Esophagus squamous epithelium (tissue), 5 donors: ENCODE measurements around the gene KANSL1. TPM values are rescaled to one million over a fixed set of nuclear protein-coding genes. Genes with fewer than 3 reads are reported as not detected.

Source experiments
- DNase-seq: peaks from one replicate; lab custom pipeline; 2025; lab: John Stamatoyannopoulos, UW
- H3K27ac ChIP-seq, 4 donors: fragments of 200-600 bp; sonication (generic); one replicate each; pipeline ENCODE4 v1.5.1; 2016 to 2019; ENCODE audit warnings: mild to moderate bottlenecking in 1 of 4
- H3K27me3 ChIP-seq, 4 donors: fragments of 200-600 bp; sonication (generic); 1 replicate in 3 of 4; 2 replicates in 1 of 4; pipeline versions ENCODE4 v1.5.1 to v1.6.0; 2017 to 2021; ENCODE audit warnings: antibody characterized with exemption in 1 of 4
- H3K36me3 ChIP-seq, 3 donors: fragments of 200-600 bp; sonication (generic); one replicate each; pipeline ENCODE4 v1.5.1; 2016 to 2019
- H3K4me1 ChIP-seq, 3 donors: fragments of 200-600 bp; sonication (generic); one replicate each; pipeline ENCODE4 v1.5.1; 2017 to 2019
- H3K4me3 ChIP-seq, 4 donors: fragments of 200-600 bp; sonication (generic); 1 replicate in 3 of 4; 2 replicates in 1 of 4; pipeline ENCODE4 v1.5.1; 2016 to 2019; ENCODE audit warnings: mild to moderate bottlenecking in 2 of 4, moderate library complexity in 1 of 4
- H3K9me3 ChIP-seq, 3 donors: fragments of 200-600 bp; sonication (generic); one replicate each; pipeline ENCODE4 v1.5.1; 2016 to 2019
- POLR2A ChIP-seq, 4 donors: fragments of 450-650 bp; IDR thresholded peaks; one replicate each; pipeline ENCODE4 v1.6.1; 2017; ENCODE audit warnings: antibody characterized with exemption in 4 of 4, mild to moderate bottlenecking in 4 of 4, moderate library complexity in 3 of 4
- WGBS, 2 donors: methylation state at CpG; one replicate each; pipeline ENCODE4 v1.1.5; 2018; 5-methylcytosine and 5-hydroxymethylcytosine counted together
- intact Hi-C: fragments of 100-400 bp; cut with DNase I; formaldehyde crosslinking; loops from one replicate; pipeline ENCODE4 v1.15.0; 2022
- total RNA-seq, 4 donors: library from RNA; depleted of rRNA; stranded (reverse); fragments of >200 nt; gene quantifications; one replicate each; pipeline ENCODE4 v1.1.0, GENCODE V29; 2016
- TF ChIP-seq, protein P1 (sequence below), 6 experiments: fragments of 450-650 bp in 4 of 6; fragments of 200-600 bp in 2 of 6; sonication (generic) in 2 of 6; IDR thresholded peaks; one replicate each; pipeline ENCODE4 v1.5.1; 2016 to 2019; ENCODE audit warnings: antibody characterized with exemption in 6 of 6, mild to moderate bottlenecking in 4 of 6, moderate library complexity in 4 of 6
- donor health status: DM: yes; HTN: yes; CAD: no.

KANSL1 gene
- total RNA-seq, 4 donors from 2014 or later, result 31.0 to 79.0 (median 51.8) TPM

GRCh38 chr17:46039592-46040186, 153.5 kb downstream of the KANSL1 start:
- TF ChIP-seq POLR2A (IDR thresholded peaks at IDR 0.05), result no peak
- TF ChIP-seq, protein P1, sequence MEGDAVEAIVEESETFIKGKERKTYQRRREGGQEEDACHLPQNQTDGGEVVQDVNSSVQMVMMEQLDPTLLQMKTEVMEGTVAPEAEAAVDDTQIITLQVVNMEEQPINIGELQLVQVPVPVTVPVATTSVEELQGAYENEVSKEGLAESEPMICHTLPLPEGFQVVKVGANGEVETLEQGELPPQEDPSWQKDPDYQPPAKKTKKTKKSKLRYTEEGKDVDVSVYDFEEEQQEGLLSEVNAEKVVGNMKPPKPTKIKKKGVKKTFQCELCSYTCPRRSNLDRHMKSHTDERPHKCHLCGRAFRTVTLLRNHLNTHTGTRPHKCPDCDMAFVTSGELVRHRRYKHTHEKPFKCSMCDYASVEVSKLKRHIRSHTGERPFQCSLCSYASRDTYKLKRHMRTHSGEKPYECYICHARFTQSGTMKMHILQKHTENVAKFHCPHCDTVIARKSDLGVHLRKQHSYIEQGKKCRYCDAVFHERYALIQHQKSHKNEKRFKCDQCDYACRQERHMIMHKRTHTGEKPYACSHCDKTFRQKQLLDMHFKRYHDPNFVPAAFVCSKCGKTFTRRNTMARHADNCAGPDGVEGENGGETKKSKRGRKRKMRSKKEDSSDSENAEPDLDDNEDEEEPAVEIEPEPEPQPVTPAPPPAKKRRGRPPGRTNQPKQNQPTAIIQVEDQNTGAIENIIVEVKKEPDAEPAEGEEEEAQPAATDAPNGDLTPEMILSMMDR (IDR thresholded peaks at IDR 0.05), result no peak
- WGBS, 2 donors, result 54 to 64% methylated on average over 5 of the region's 5 CpGs
- Histone ChIP-seq H3K27ac (no peak overlapping the region), H3K9me3 (no peaks in the 10 kb centered on the region), H3K27me3 (no peaks in the 10 kb centered on the region), H3K4me3 (no peak overlapping the region), H3K36me3 (peaks cover 15 to 94% (median 38%) of the 10 kb centered on the region in 3 donors), H3K4me1 (peaks cover 0 to 23% (median 10%) of the 10 kb centered on the region in 3 donors)
- no peak for DNase-seq
- intact Hi-C loops, result loop anchor here (5.0 kb wide), 1 partner anchor 153 kb away; the partner anchor contains the start of gene KANSL1

DNA sequence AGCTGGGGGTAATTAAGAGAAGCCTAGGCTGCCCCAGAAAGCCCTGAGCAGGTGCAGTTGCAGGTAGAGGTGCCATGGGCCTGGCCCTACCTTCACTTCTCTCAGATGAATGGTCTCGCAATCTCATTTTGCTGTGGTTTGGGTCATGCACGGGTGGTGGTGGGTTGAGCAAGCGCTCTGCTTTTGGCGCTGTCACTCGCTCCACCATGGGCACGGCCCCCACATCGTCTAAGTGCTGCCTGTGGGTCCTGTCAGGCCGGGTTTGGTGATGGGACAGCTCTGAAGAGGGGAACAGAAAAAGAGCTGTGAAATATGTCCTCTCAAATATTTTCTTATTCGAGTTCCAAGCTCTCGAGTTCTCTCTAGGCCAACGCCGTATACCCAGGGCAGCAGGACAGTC, 154.3 kb downstream of the KANSL1 start:
- Histone ChIP-seq H3K4me3 (no peak overlapping the region), H3K27ac (no peak overlapping the region), H3K9me3 (no peaks in the 10 kb centered on the region), H3K27me3 (no peaks in the 10 kb centered on the region), H3K4me1 (peaks cover 0 to 16% (median 3%) of the 10 kb centered on the region in 3 donors), H3K36me3 (peaks cover 15 to 100% (median 46%) of the 10 kb centered on the region in 3 donors)
- intact Hi-C loops, result no loop called here
- TF ChIP-seq POLR2A (IDR thresholded peaks at IDR 0.05), result no peak
- TF ChIP-seq, protein P1 (IDR thresholded peaks at IDR 0.05), result no peak
- no peak for DNase-seq
- 90% methylated on average over 9 of the region's 12 CpGs; no CpG with 5 or more reads in 1 of the 2 donors for WGBS, 2 donors

GRCh38 chr17:46038414-46038813, 154.8 kb downstream of the KANSL1 start:
- WGBS, 2 donors, result 92 to 94% methylated on average over 5 to 6 of the region's 6 CpGs
- H3K4me3 ChIP-seq, result no peak overlapping the region
- H3K4me1 ChIP-seq, result peaks cover 0 to 11% (median 0%) of the 10 kb centered on the region in 3 donors
- H3K27ac ChIP-seq, result no peak overlapping the region
- no peaks in the 10 kb centered on the region for H3K9me3 ChIP-seq
- peaks cover 15 to 100% (median 50%) of the 10 kb centered on the region in 3 donors for H3K36me3 ChIP-seq
- TF ChIP-seq, protein P1 (IDR thresholded peaks at IDR 0.05), result no peak
- no peak for TF ChIP-seq POLR2A (IDR thresholded peaks at IDR 0.05)
- intact Hi-C loops, result no loop called here
- no peaks in the 10 kb centered on the region for H3K27me3 ChIP-seq
- no peak for DNase-seq

DNA sequence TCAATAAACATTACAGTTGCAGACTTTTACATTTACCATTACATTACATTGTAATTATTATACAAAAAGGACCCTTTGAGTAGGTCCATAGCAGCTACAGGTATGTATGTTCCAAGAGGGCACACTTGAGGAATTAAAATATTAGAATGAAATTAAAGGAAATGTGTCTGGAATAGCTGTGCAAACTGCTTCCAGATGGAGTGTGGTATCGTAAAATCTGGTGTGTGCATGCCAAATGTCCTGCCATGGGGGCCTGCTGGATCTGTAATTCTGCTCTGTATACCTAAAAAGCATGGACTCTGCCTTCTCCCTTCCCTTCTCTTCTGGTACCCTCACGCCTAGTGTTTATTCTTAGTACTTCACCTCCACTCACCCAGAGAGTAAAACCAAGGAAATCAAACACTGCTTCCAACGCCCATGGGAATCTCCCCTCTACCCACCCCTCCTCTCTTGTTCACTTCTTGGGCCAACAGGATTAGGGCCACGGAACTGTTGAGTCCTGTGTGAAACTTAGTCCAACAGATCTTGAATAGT, 155.4 kb downstream of the KANSL1 start:
- no peak for DNase-seq
- no peaks in the 10 kb centered on the region for H3K9me3 ChIP-seq
- WGBS, 2 donors, result 67 to 75% methylated on average over 4 of the region's 4 CpGs
- no peak overlapping the region for H3K4me3 ChIP-seq
- intact Hi-C loops, result no loop called here
- no peak for TF ChIP-seq POLR2A (IDR thresholded peaks at IDR 0.05)
- TF ChIP-seq, protein P1 (IDR thresholded peaks at IDR 0.05), result no peak
- no peak overlapping the region for H3K27ac ChIP-seq
- no peaks in the 10 kb centered on the region for H3K27me3 ChIP-seq
- H3K4me1 ChIP-seq, result peaks cover 0 to 4% (median 0%) of the 10 kb centered on the region in 3 donors
- peaks cover 15 to 100% (median 56%) of the 10 kb centered on the region in 3 donors for H3K36me3 ChIP-seq

DNA sequence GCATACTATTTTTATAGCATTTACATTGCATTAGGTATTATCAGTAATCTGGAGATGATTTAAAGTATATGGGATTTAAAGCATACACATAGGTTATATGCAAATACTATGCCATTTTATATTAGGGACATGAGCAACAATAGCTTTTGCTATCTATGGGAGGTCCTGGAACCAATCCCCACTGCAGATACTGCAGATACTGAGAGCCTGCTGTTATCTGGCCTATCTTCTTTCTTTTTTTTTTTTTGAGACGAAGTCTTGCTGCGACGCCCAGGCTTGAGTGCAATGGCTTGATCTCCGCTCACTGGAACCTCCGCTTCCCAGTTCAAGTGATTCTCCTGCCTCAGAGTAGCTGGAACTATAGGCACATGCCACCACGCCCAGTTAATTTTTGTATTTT, 156.7 kb downstream of the KANSL1 start:
- peaks cover 15 to 100% (median 69%) of the 10 kb centered on the region in 3 donors for H3K36me3 ChIP-seq

More for the DNA sequence above, 156.7 kb downstream of the KANSL1 start:
- TF ChIP-seq, protein P1 (IDR thresholded peaks at IDR 0.05), result no peak
- no peak for TF ChIP-seq POLR2A (IDR thresholded peaks at IDR 0.05)
- intact Hi-C loops, result no loop called here
- no peak for DNase-seq
- Histone ChIP-seq H3K4me3 (no peak overlapping the region), H3K27ac (no peak overlapping the region), H3K27me3 (no peaks in the 10 kb centered on the region), H3K4me1 (peaks cover 0 to 4% (median 0%) of the 10 kb centered on the region in 3 donors), H3K9me3 (no peaks in the 10 kb centered on the region)
- 95 to 98% methylated on average over 6 of the region's 6 CpGs for WGBS, 2 donors
